K562 (cell line): ENCODE data around the gene VPS4B.

Experiments
- CBFB ChIP-seq: sonication (generic); formaldehyde crosslinking; IDR thresholded peaks from 2 replicates; pipeline ENCODE4 v1.4.0; 2020; ENCODE audit warnings: mild to moderate bottlenecking, missing genetic modification reagents
- CBX5 ChIP-seq: IDR thresholded peaks from 2 replicates; pipeline ENCODE4 v1.6.1; 2014; ENCODE audit warnings: low read depth, borderline replicate concordance
- CHCHD3 ChIP-seq: fragments of 250-450 bp; sonication (Bioruptor Pico); IDR thresholded peaks from 2 replicates; pipeline ENCODE4 v2.1.2; 2022; ENCODE audit warnings: mild to moderate bottlenecking
- CTCF ChIP-seq, 3 experiments: IDR thresholded peaks in 2 of 3; conservative IDR thresholded peaks in 1 of 3; 2 replicates each; pipeline ENCODE4 v1.5.1; 2011 to 2012; ENCODE audit warnings: low read length in 3 of 3, mild to moderate bottlenecking in 3 of 3, control low read depth in 2 of 3, improper control_type of control experiment in 1 of 3, inconsistent platforms in 1 of 3, low read depth in 1 of 3, mixed read lengths in 1 of 3, moderate library complexity in 1 of 3; ENCODE audit not compliant: insufficient read depth in 2 of 3
- ETV6 ChIP-seq, 3 experiments: fragments of 150-350 bp in 1 of 3; sonication (generic) in 1 of 3; formaldehyde crosslinking in 1 of 3; IDR thresholded peaks; 2 replicates each; pipeline versions ENCODE4 v1.6.1 to v1.8.0; 2014 to 2022; ENCODE audit warnings: borderline replicate concordance in 2 of 3, low read depth in 2 of 3, antibody characterized with exemption in 1 of 3, low read length in 1 of 3, mild to moderate bottlenecking in 1 of 3, missing genetic modification reagents in 1 of 3
- GABPA ChIP-seq: fragments of 200-800 bp; sonication (Bioruptor generic); conservative IDR thresholded peaks from 2 replicates; pipeline ENCODE4 v1.6.1; 2016; ENCODE audit warnings: low read depth, missing genetic modification characterization, missing compliant biosample characterization
- LARP7 ChIP-seq: fragments of 450-650 bp; IDR thresholded peaks from 2 replicates; pipeline ENCODE4 v1.6.1; 2016
- MYNN ChIP-seq, 2 experiments: sonication (generic); formaldehyde crosslinking in 1 of 2; IDR thresholded peaks; 2 replicates each; pipeline versions ENCODE4 v1.5.0 to v1.6.1; 2016 to 2020; ENCODE audit warnings: antibody characterized with exemption in 1 of 2, missing genetic modification reagents in 1 of 2
- NFE2 ChIP-seq: IDR thresholded peaks from 2 replicates; pipeline ENCODE4 v1.6.1; 2014; ENCODE audit warnings: antibody characterized with exemption, low read depth
- NR1H2 ChIP-seq: sonication (generic); formaldehyde crosslinking; IDR thresholded peaks from 2 replicates; pipeline ENCODE4 v1.4.0; 2020; ENCODE audit warnings: mild to moderate bottlenecking, missing genetic modification reagents
- PML ChIP-seq: IDR thresholded peaks from 2 replicates; pipeline ENCODE4 v1.6.1; 2012; ENCODE audit warnings: low read length, inconsistent platforms
- RCOR1 ChIP-seq, 2 experiments: IDR thresholded peaks; 2 replicates each; pipeline ENCODE4 v1.6.1; 2012; ENCODE audit warnings: low read depth in 2 of 2, low read length in 2 of 2, borderline replicate concordance in 1 of 2, improper control_type of control experiment in 1 of 2
- TEAD2 ChIP-seq: fragments of 450-650 bp; IDR thresholded peaks from 2 replicates; pipeline ENCODE4 v1.6.1; 2016; ENCODE audit warnings: missing genetic modification characterization, control low read depth, missing compliant biosample characterization
- ZBTB7A ChIP-seq: IDR thresholded peaks from 2 replicates; pipeline ENCODE4 v1.6.1; 2011; ENCODE audit warnings: low read depth, mild to moderate bottlenecking, low read length, moderate library complexity, borderline replicate concordance; ENCODE audit not compliant: control insufficient read depth

- TF ChIP-seq CHCHD3 (CRISPR knock-in tag) (no peak), CTCF (IDR thresholded peaks at IDR 0.05 in 2 of 3, conservative IDR thresholded peaks at IDR 0.05 in 1 of 3; ENCODE audit: insufficient read depth in 2 of 3, low read depth in 1 of 3, low read length in 3 of 3) (no peak), TEAD2 (tag) (no peak), NR1H2 (CRISPR knock-in tag) (no peak), RCOR1 (IDR thresholded peaks at IDR 0.05; ENCODE audit: borderline replicate concordance in 1 of 2, low read depth in 2 of 2, low read length in 2 of 2) (no peak), ETV6 (IDR thresholded peaks at IDR 0.05; ENCODE audit: borderline replicate concordance in 1 of 2, low read depth in 2 of 2, low read length in 1 of 2) (no peak), ETV6 (CRISPR knock-in tag; IDR thresholded peaks at IDR 0.05; ENCODE audit: borderline replicate concordance) (no peak), ZBTB7A (no peak), CBX5 (no peak), MYNN (IDR thresholded peaks at IDR 0.05) (no peak), MYNN (CRISPR knock-in tag; IDR thresholded peaks at IDR 0.05) (no peak), CBFB (CRISPR knock-in tag) (no peak), NFE2 (no peak), GABPA (tag) (no peak), LARP7 (no peak), PML (no peak)
Measured at GRCh38 chr18:63395503-63395902, 26.8 kb downstream of the VPS4B start.
